GM12878 (cell line): Measurements from ENCODE around the gene ACTL6B. TPM values are rescaled to one million over a fixed set of nuclear protein-coding genes. Genes with fewer than 3 reads are reported as not detected.

Experiments
- ATAC-seq: fragments of 200-7000 bp; cut with Tn5 transposase; 3 replicates; pipeline ENCODE4 v1.9.1; 2020; ENCODE audit warnings: mild to moderate bottlenecking, moderate library complexity
- BruUV-seq: library from RNA; stranded (reverse); fragments of 400-500 nt; replicated peaks from 2 replicates; lab custom pipeline; 2021; lab: Mats Ljungman, UMichigan
- CTCF ChIA-PET: fragments of 300-600 bp; sonication (Branson Sonifier 250); formaldehyde crosslinking; extraction: SDS; loops from one replicate; lab custom pipeline; 2021; ENCODE audit warnings: inconsistent platforms; lab: Yijun Ruan, JAX
- POLR2A ChIA-PET: fragments of 350-600 bp; formaldehyde crosslinking; extraction: SDS; loops from one replicate; lab custom pipeline; 2021; ENCODE audit warnings: inconsistent platforms; lab: Charles Lee
- RAD21 ChIA-PET: fragments of 300-600 bp; sonication (Branson Sonifier 250); formaldehyde crosslinking; loops from one replicate; lab custom pipeline; 2023; ENCODE audit warnings: antibody characterized with exemption; ENCODE audit not compliant: unreplicated experiment; lab: Charles Lee
- SMC1A ChIA-PET: fragments of 300-600 bp; sonication (Branson Sonifier 250); formaldehyde crosslinking; loops from one replicate; lab custom pipeline; 2023; ENCODE audit not compliant: unreplicated experiment, uncharacterized antibody; lab: Charles Lee
- DNase-seq: peaks from one replicate; pipeline ENCODE4 v3.0.0-alpha.2; 2011; ENCODE audit warnings: low read depth, low spot score
- FAIRE-seq: peaks from 3 replicates; lab custom pipeline; 2011; peaks lifted over from hg19 to GRCh38; lab: Jason Lieb, UNC
- H2AFZ ChIP-seq: 2 replicates; pipeline ENCODE4 v1.6.0; 2011; ENCODE audit warnings: low read depth, low read length, control low read depth; ENCODE audit not compliant: control insufficient read depth
- H3K27ac ChIP-seq: 2 replicates; pipeline ENCODE4 v1.5.1; 2011; ENCODE audit warnings: control low read depth; ENCODE audit not compliant: control insufficient read depth, insufficient read depth
- H3K27me3 ChIP-seq, 2 experiments: replicated peaks in 1 of 2; 2 replicates each; pipeline versions ENCODE4 v1.6.0 to v1.6.1; 2011; ENCODE audit warnings: low read length in 1 of 2; ENCODE audit not compliant: control insufficient read depth in 2 of 2, insufficient read depth in 2 of 2
- H3K36me3 ChIP-seq, 2 experiments: 2 replicates each; pipeline ENCODE4 v1.5.1; 2011; ENCODE audit warnings: low read length in 1 of 2; ENCODE audit not compliant: control insufficient read depth in 2 of 2, insufficient read depth in 2 of 2
- H3K4me1 ChIP-seq: 2 replicates; pipeline ENCODE4 v1.6.1; 2011; ENCODE audit warnings: mild to moderate bottlenecking, low read length, moderate library complexity, mixed read lengths; ENCODE audit not compliant: control insufficient read depth, insufficient read depth
- H3K4me2 ChIP-seq: 2 replicates; pipeline ENCODE4 v1.6.0; 2011; ENCODE audit warnings: control low read depth; ENCODE audit not compliant: control insufficient read depth, insufficient read depth
- H3K4me3 ChIP-seq: fragments of 200-600 bp; sonication (generic); 2 replicates; pipeline ENCODE4 v1.5.1; 2016
- H3K79me2 ChIP-seq: 2 replicates; pipeline ENCODE4 v1.6.0; 2011; ENCODE audit warnings: low read length; ENCODE audit not compliant: control insufficient read depth, insufficient read depth
- H3K9ac ChIP-seq: 2 replicates; pipeline ENCODE4 v1.8.0; 2011; ENCODE audit warnings: low read length, control low read depth, mixed read lengths; ENCODE audit not compliant: control insufficient read depth, insufficient read depth
- H3K9me3 ChIP-seq: replicated peaks from 3 replicates; pipeline ENCODE4 v1.5.1; 2011; ENCODE audit warnings: mild to moderate bottlenecking, low read length; ENCODE audit not compliant: control insufficient read depth, insufficient read depth
- H4K20me1 ChIP-seq: 2 replicates; pipeline ENCODE4 v1.6.0; 2011; ENCODE audit not compliant: control insufficient read depth, insufficient read depth
- CHD2 ChIP-seq: IDR thresholded peaks from 2 replicates; pipeline ENCODE4 v1.6.1; 2011; ENCODE audit warnings: low read depth, low read length, improper control_type of control experiment, borderline replicate concordance
- MYB ChIP-seq: fragments of 150-350 bp; IDR thresholded peaks from 2 replicates; pipeline ENCODE4 v1.6.1; 2014; ENCODE audit warnings: mild to moderate bottlenecking, low read depth, low read length, borderline replicate concordance
- TCF7 ChIP-seq: IDR thresholded peaks from 2 replicates; pipeline ENCODE4 v1.6.1; 2014; ENCODE audit warnings: antibody characterized with exemption, borderline replicate concordance
- ZNF274 ChIP-seq: IDR thresholded peaks from one replicate; pipeline ENCODE4 v1.8.0; 2011; ENCODE audit not compliant: insufficient read length, insufficient read depth
- WGBS: methylation state at CpG from one replicate; pipeline ENCODE4 v1.1.6; 2016; ENCODE audit warnings: low lambda C conversion rate; ENCODE audit not compliant: insufficient replicate concordance, insufficient coverage; ENCODE audit errors: missing lambda C conversion rate; 5-methylcytosine and 5-hydroxymethylcytosine counted together
- in situ Hi-C: fragments of 300-500 bp; cut with MboI; formaldehyde crosslinking; loops from 9 replicates; pipeline ENCODE4 v1.14.3; 2018; ENCODE audit warnings: mixed read lengths
- intact Hi-C: fragments of 100-400 bp; cut with micrococcal nuclease; formaldehyde crosslinking; loops from one replicate; pipeline ENCODE4 v1.14.2; 2022; ENCODE audit not compliant: unreplicated experiment
- polyA plus RNA-seq, 11 experiments: library from polyadenylated mRNA; depleted of rRNA in 4 of 11; unstranded in 6 of 11; stranded (reverse) in 5 of 11; fragments of >200 nt; fragmentation: Nextera tagmentation in 4 of 11; fragmentation: Illumina TruSeq in 1 of 11; extraction: Ambion mirVana in 4 of 11; extraction: Trizol in 1 of 11; gene quantifications; 1 replicate in 1 of 11; 2 replicates in 10 of 11; pipeline versions ENCODE4 v1.2.1 to v1.2.3, GENCODE V29; 2011 to 2016; ENCODE audit warnings: inconsistent platforms in 2 of 11, missing spikeins in 2 of 11, low read depth in 1 of 11
- total RNA-seq, 4 experiments: library from RNA; depleted of rRNA in 3 of 4; stranded (reverse); fragments of >200 nt in 3 of 4; fragmentation: Illumina TruSeq in 1 of 4; extraction: Trizol in 1 of 4; gene quantifications; 2 replicates each; pipeline versions ENCODE4 v1.2.1 to v1.2.3, GENCODE V29; 2013 to 2021

Gene ACTL6B
- total and polyA plus RNA-seq, 10 of the 15 experiments (the other 5 are each of a cell fraction or from before 2014, with no cell fraction given) = not detected

DNA sequence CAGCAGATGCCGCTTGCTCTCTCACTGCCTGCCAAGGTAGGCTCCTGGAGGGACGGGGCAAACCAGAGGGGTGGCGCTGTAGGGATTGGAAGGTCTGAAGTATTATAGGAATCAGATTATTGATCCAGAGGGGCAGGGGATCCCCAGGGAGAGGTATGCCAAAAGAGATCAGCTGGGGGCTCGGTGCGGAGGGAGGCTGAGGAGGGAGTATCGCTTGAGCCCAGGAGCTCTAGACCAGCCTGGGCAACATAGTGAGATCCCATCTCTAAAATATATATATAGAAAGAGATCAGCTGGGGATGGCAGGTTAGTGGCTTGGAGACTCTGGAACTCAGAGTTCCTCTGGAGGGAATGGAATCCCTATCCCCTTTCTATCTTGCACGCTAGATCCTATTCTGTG, 61.1 kb downstream of the ACTL6B start:
- SMC1A ChIA-PET = no interaction called here
- intact Hi-C loops (no loop called here), in situ Hi-C loops (no loop called here)
- DNase-seq (no peak), ATAC-seq (no peak), FAIRE-seq (no peak)
- H3K79me2 ChIP-seq = no peaks in the 10 kb centered on the region
- no TSS peak for BruUV-seq
- no peak overlapping the region for H2AFZ ChIP-seq
- H3K36me3 ChIP-seq = no peaks in the 10 kb centered on the region
- CTCF ChIA-PET = interaction anchor here (0.6 to 1.1 kb wide), 2 partner anchors 40 to 98 kb away, joined by 3 read pairs; no protein-coding TSS in a partner anchor
- H3K27me3 ChIP-seq = peaks cover 0 to 2% of the 10 kb centered on the region in 2 experiments; a peak in 1 of 4 replicates
- RAD21 ChIA-PET = no interaction called here
- H4K20me1 ChIP-seq = no peaks in the 10 kb centered on the region
- H3K9me3 ChIP-seq = no peaks in the 10 kb centered on the region
- H3K27ac ChIP-seq = no peak overlapping the region
- no peak overlapping the region for H3K4me2 ChIP-seq
- no peak overlapping the region for H3K9ac ChIP-seq
- H3K4me1 ChIP-seq = no peaks in the 10 kb centered on the region
- H3K4me3 ChIP-seq = no peak overlapping the region
- TF ChIP-seq MYB (no peak), CHD2 (no peak), ZNF274 (no peak), TCF7 (no peak)
- POLR2A ChIA-PET = interaction anchor here (0.6 to 2.4 kb wide), 3 partner anchors 9 to 1718 kb away, joined by 3 to 8 read pairs (median 3); partner anchors contain the start of genes FBXO24 and LRCH4
- 71% methylated on average over 7 of the region's 7 CpGs for WGBS

Other genes starting within 250 kb of the ACTL6B start
Only the 7 nearest of the 24 such genes appear.
- 0.85 and 0.87 TPM in 2 replicates for gene PCOLCE, start 54.1 kb downstream of the ACTL6B start, total RNA-seq (2014; rRNA removed)
- 0.32 and 0.40 TPM in 2 replicates for gene PCOLCE, start 54.1 kb downstream of the ACTL6B start, total RNA-seq (2014; rRNA removed; fragmentation: Illumina TruSeq; extraction: Trizol)
- gene PCOLCE, start 54.1 kb downstream of the ACTL6B start, total RNA-seq (2021) = 2.5 and 3.4 TPM in 2 replicates
- 0.56 and 0.88 TPM in 2 replicates for gene PCOLCE, start 54.1 kb downstream of the ACTL6B start, polyA plus RNA-seq (2011; rRNA removed)
- gene PCOLCE, start 54.1 kb downstream of the ACTL6B start, polyA plus RNA-seq (2014; fragmentation: Illumina TruSeq; extraction: Trizol) = 0.57 and 1.0 TPM in 2 replicates
- gene PCOLCE, start 54.1 kb downstream of the ACTL6B start, polyA plus RNA-seq (2014; fragmentation: Nextera tagmentation; extraction: Ambion mirVana) = under 1 TPM; 0.27 to 0.45 TPM
- gene PCOLCE, start 54.1 kb downstream of the ACTL6B start, polyA plus RNA-seq (2014; rRNA removed) = 2.2 and 2.9 TPM in 2 replicates
- 1 to 10 TPM; 1.8 to 2.7 TPM for gene PCOLCE, start 54.1 kb downstream of the ACTL6B start, polyA plus RNA-seq (2016; fragmentation: Nextera tagmentation; extraction: Ambion mirVana)
- gene MOSPD3, start 43.9 kb downstream of the ACTL6B start, total RNA-seq (2014; rRNA removed) = 4.4 and 6.7 TPM in 2 replicates
- gene MOSPD3, start 43.9 kb downstream of the ACTL6B start, total RNA-seq (2014; rRNA removed; fragmentation: Illumina TruSeq; extraction: Trizol) = 1.8 and 2.6 TPM in 2 replicates
- gene MOSPD3, start 43.9 kb downstream of the ACTL6B start, total RNA-seq (2021) = 7.7 and 7.8 TPM in 2 replicates
- 0.71 and 1.7 TPM in 2 replicates for gene MOSPD3, start 43.9 kb downstream of the ACTL6B start, polyA plus RNA-seq (2011; rRNA removed)
- gene MOSPD3, start 43.9 kb downstream of the ACTL6B start, polyA plus RNA-seq (2014; fragmentation: Illumina TruSeq; extraction: Trizol) = 1.2 and 2.9 TPM in 2 replicates
- gene MOSPD3, start 43.9 kb downstream of the ACTL6B start, polyA plus RNA-seq (2014; fragmentation: Nextera tagmentation; extraction: Ambion mirVana) = 1 to 10 TPM in 1 of 2 experiments, under 1 TPM in 1; 0.61 to 1.2 TPM
- 5.3 and 9.0 TPM in 2 replicates for gene MOSPD3, start 43.9 kb downstream of the ACTL6B start, polyA plus RNA-seq (2014; rRNA removed)
- 10 to 100 TPM in 1 of 2 experiments, 1 to 10 TPM in 1; 9.3 to 13.6 TPM for gene MOSPD3, start 43.9 kb downstream of the ACTL6B start, polyA plus RNA-seq (2016; fragmentation: Nextera tagmentation; extraction: Ambion mirVana)
- 2.3 and 2.9 TPM in 2 replicates for gene TFR2, start 14.9 kb downstream of the ACTL6B start, total RNA-seq (2014; rRNA removed)
- gene TFR2, start 14.9 kb downstream of the ACTL6B start, total RNA-seq (2014; rRNA removed; fragmentation: Illumina TruSeq; extraction: Trizol) = 0.67 and 0.69 TPM in 2 replicates
- gene TFR2, start 14.9 kb downstream of the ACTL6B start, total RNA-seq (2021) = 4.2 and 7.2 TPM in 2 replicates
- gene TFR2, start 14.9 kb downstream of the ACTL6B start, polyA plus RNA-seq (2011; rRNA removed) = 0.07 and 0.30 TPM in 2 replicates
- gene TFR2, start 14.9 kb downstream of the ACTL6B start, polyA plus RNA-seq (2014; fragmentation: Illumina TruSeq; extraction: Trizol) = 0.90 and 1.5 TPM in 2 replicates
- under 1 TPM; 0.32 to 0.33 TPM for gene TFR2, start 14.9 kb downstream of the ACTL6B start, polyA plus RNA-seq (2014; fragmentation: Nextera tagmentation; extraction: Ambion mirVana)
- 3.3 and 4.7 TPM in 2 replicates for gene TFR2, start 14.9 kb downstream of the ACTL6B start, polyA plus RNA-seq (2014; rRNA removed)
- gene TFR2, start 14.9 kb downstream of the ACTL6B start, polyA plus RNA-seq (2016; fragmentation: Nextera tagmentation; extraction: Ambion mirVana) = 1 to 10 TPM; 2.2 to 2.8 TPM
- 68.1 and 90.9 TPM in 2 replicates for gene GNB2, start 17.3 kb upstream of the ACTL6B start, total RNA-seq (2014; rRNA removed)
- 29.5 and 32.6 TPM in 2 replicates for gene GNB2, start 17.3 kb upstream of the ACTL6B start, total RNA-seq (2014; rRNA removed; fragmentation: Illumina TruSeq; extraction: Trizol)
- gene GNB2, start 17.3 kb upstream of the ACTL6B start, total RNA-seq (2021) = 174 and 175 TPM in 2 replicates
- gene GNB2, start 17.3 kb upstream of the ACTL6B start, polyA plus RNA-seq (2011; rRNA removed) = 28.9 and 54.4 TPM in 2 replicates
- gene GNB2, start 17.3 kb upstream of the ACTL6B start, polyA plus RNA-seq (2014; fragmentation: Illumina TruSeq; extraction: Trizol) = 16.3 and 84.6 TPM in 2 replicates
- gene GNB2, start 17.3 kb upstream of the ACTL6B start, polyA plus RNA-seq (2014; fragmentation: Nextera tagmentation; extraction: Ambion mirVana) = 1 to 10 TPM in 1 of 2 experiments, under 1 TPM in 1; 0.35 to 4.7 TPM
- 121 and 145 TPM in 2 replicates for gene GNB2, start 17.3 kb upstream of the ACTL6B start, polyA plus RNA-seq (2014; rRNA removed)
- gene GNB2, start 17.3 kb upstream of the ACTL6B start, polyA plus RNA-seq (2016; fragmentation: Nextera tagmentation; extraction: Ambion mirVana) = 10 to 100 TPM; 35.7 to 65.0 TPM
- 15.9 and 17.2 TPM in 2 replicates for gene GIGYF1, start 37.8 kb upstream of the ACTL6B start, total RNA-seq (2014; rRNA removed)
- gene GIGYF1, start 37.8 kb upstream of the ACTL6B start, total RNA-seq (2014; rRNA removed; fragmentation: Illumina TruSeq; extraction: Trizol) = 8.6 and 9.3 TPM in 2 replicates
- gene GIGYF1, start 37.8 kb upstream of the ACTL6B start, total RNA-seq (2021) = 44.2 and 47.2 TPM in 2 replicates
- 3.4 and 5.1 TPM in 2 replicates for gene GIGYF1, start 37.8 kb upstream of the ACTL6B start, polyA plus RNA-seq (2011; rRNA removed)
- 5.8 and 10.4 TPM in 2 replicates for gene GIGYF1, start 37.8 kb upstream of the ACTL6B start, polyA plus RNA-seq (2014; fragmentation: Illumina TruSeq; extraction: Trizol)
- gene GIGYF1, start 37.8 kb upstream of the ACTL6B start, polyA plus RNA-seq (2014; fragmentation: Nextera tagmentation; extraction: Ambion mirVana) = under 1 TPM; 0.31 to 0.79 TPM
- 27.7 and 36.7 TPM in 2 replicates for gene GIGYF1, start 37.8 kb upstream of the ACTL6B start, polyA plus RNA-seq (2014; rRNA removed)
- gene GIGYF1, start 37.8 kb upstream of the ACTL6B start, polyA plus RNA-seq (2016; fragmentation: Nextera tagmentation; extraction: Ambion mirVana) = 10 to 100 TPM in 1 of 2 experiments, 1 to 10 TPM in 1; 9.7 to 10.1 TPM
- 89.4 and 100 TPM in 2 replicates for gene POP7, start 49.7 kb upstream of the ACTL6B start, total RNA-seq (2014; rRNA removed)
- gene POP7, start 49.7 kb upstream of the ACTL6B start, total RNA-seq (2014; rRNA removed; fragmentation: Illumina TruSeq; extraction: Trizol) = 42.8 and 44.7 TPM in 2 replicates
- gene POP7, start 49.7 kb upstream of the ACTL6B start, total RNA-seq (2021) = 58.8 and 62.7 TPM in 2 replicates
- gene POP7, start 49.7 kb upstream of the ACTL6B start, polyA plus RNA-seq (2011; rRNA removed) = 24.5 and 36.0 TPM in 2 replicates
- 8.6 and 19.7 TPM in 2 replicates for gene POP7, start 49.7 kb upstream of the ACTL6B start, polyA plus RNA-seq (2014; fragmentation: Illumina TruSeq; extraction: Trizol)
- 10 to 100 TPM; 12.1 to 37.9 TPM for gene POP7, start 49.7 kb upstream of the ACTL6B start, polyA plus RNA-seq (2014; fragmentation: Nextera tagmentation; extraction: Ambion mirVana)
- gene POP7, start 49.7 kb upstream of the ACTL6B start, polyA plus RNA-seq (2014; rRNA removed) = 116 and 132 TPM in 2 replicates
- 100 to 1,000 TPM; 143 to 148 TPM for gene POP7, start 49.7 kb upstream of the ACTL6B start, polyA plus RNA-seq (2016; fragmentation: Nextera tagmentation; extraction: Ambion mirVana)
- gene EPO, start 64.0 kb upstream of the ACTL6B start, total RNA-seq (2014; rRNA removed) = not detected in 2 replicates
- gene EPO, start 64.0 kb upstream of the ACTL6B start, total RNA-seq (2014; rRNA removed; fragmentation: Illumina TruSeq; extraction: Trizol) = not detected in 2 replicates
- 0.16 TPM in 1 of 2 replicates, not detected in the other for gene EPO, start 64.0 kb upstream of the ACTL6B start, total RNA-seq (2021)
- gene EPO, start 64.0 kb upstream of the ACTL6B start, polyA plus RNA-seq (2011; rRNA removed) = not detected in 2 replicates
- 0.06 TPM in 1 of 2 replicates, not detected in the other for gene EPO, start 64.0 kb upstream of the ACTL6B start, polyA plus RNA-seq (2014; fragmentation: Illumina TruSeq; extraction: Trizol)
- not detected for gene EPO, start 64.0 kb upstream of the ACTL6B start, polyA plus RNA-seq (2014; fragmentation: Nextera tagmentation; extraction: Ambion mirVana)
- 0.19 and 0.22 TPM in 2 replicates for gene EPO, start 64.0 kb upstream of the ACTL6B start, polyA plus RNA-seq (2014; rRNA removed)
- gene EPO, start 64.0 kb upstream of the ACTL6B start, polyA plus RNA-seq (2016; fragmentation: Nextera tagmentation; extraction: Ambion mirVana) = not detected